Spleen (tissue), 11 donors: ENCODE results near the gene MAP3K6. TPM values are rescaled to one million over a fixed set of nuclear protein-coding genes. Genes with fewer than 3 reads are reported as not detected.

Experiments used
- DNase-seq: peaks from one replicate; pipeline ENCODE4 v3.0.0-alpha.2; 2020
- H3K27ac ChIP-seq, 8 donors: fragments of 200-600 bp; sonication (generic) in 7 of 8; 1 replicate in 4 of 8; 2 replicates in 4 of 8; pipeline versions ENCODE4 v1.5.0 to v1.8.0; 2016 to 2021; ENCODE audit warnings: inconsistent platforms in 4 of 8, mild to moderate bottlenecking in 4 of 8, moderate library complexity in 1 of 8
- H3K27me3 ChIP-seq, 7 donors: fragments of 200-600 bp; sonication (generic) in 6 of 7; replicated peaks in 1 of 7; 1 replicate in 4 of 7; 2 replicates in 3 of 7; pipeline versions ENCODE4 v1.5.0 to v1.8.0; 2016 to 2021; ENCODE audit warnings: inconsistent platforms in 3 of 7, mild to moderate bottlenecking in 1 of 7
- H3K36me3 ChIP-seq, 6 donors: fragments of 200-600 bp; sonication (generic) in 5 of 6; 1 replicate in 4 of 6; 2 replicates in 2 of 6; pipeline versions ENCODE4 v1.5.0 to v1.8.0; 2016 to 2021; ENCODE audit warnings: inconsistent platforms in 2 of 6
- H3K4me1 ChIP-seq, 6 donors: fragments of 200-600 bp; sonication (generic) in 5 of 6; 1 replicate in 3 of 6; 2 replicates in 3 of 6; pipeline versions ENCODE4 v1.5.0 to v1.8.0; 2016 to 2021; ENCODE audit warnings: inconsistent platforms in 3 of 6
- H3K4me3 ChIP-seq, 8 donors: fragments of 200-600 bp; sonication (generic) in 7 of 8; 1 replicate in 4 of 8; 2 replicates in 4 of 8; pipeline versions ENCODE4 v1.5.0 to v1.8.0; 2016 to 2021; ENCODE audit warnings: inconsistent platforms in 4 of 8, mild to moderate bottlenecking in 4 of 8, moderate library complexity in 2 of 8
- H3K9me3 ChIP-seq, 8 donors: fragments of 200-600 bp; sonication (generic) in 7 of 8; 1 replicate in 4 of 8; 2 replicates in 4 of 8; pipeline versions ENCODE4 v1.5.0 to v1.8.0; 2016 to 2021; ENCODE audit warnings: inconsistent platforms in 4 of 8
- CTCF ChIP-seq, 11 experiments: fragments of 200-600 bp in 7 of 11; fragments of 450-650 bp in 4 of 11; sonication (generic) in 4 of 11; IDR thresholded peaks in 8 of 11; conservative IDR thresholded peaks in 3 of 11; 1 replicate in 7 of 11; 2 replicates in 4 of 11; pipeline versions ENCODE4 v1.4.0 to v1.8.0; 2016 to 2021; ENCODE audit warnings: antibody characterized with exemption in 11 of 11, inconsistent platforms in 4 of 11, mild to moderate bottlenecking in 1 of 11
- POLR2A ChIP-seq, 3 donors: fragments of 450-650 bp; IDR thresholded peaks; one replicate each; pipeline ENCODE4 v1.5.1; 2017; ENCODE audit warnings: antibody characterized with exemption in 3 of 3, mild to moderate bottlenecking in 1 of 3
- POLR2AphosphoS5 ChIP-seq, 3 donors: sonication (generic); formaldehyde crosslinking; IDR thresholded peaks; one replicate each; pipeline ENCODE4 v1.5.1; 2017; ENCODE audit warnings: antibody characterized with exemption in 3 of 3
- WGBS, 5 donors: extraction: QIAGEN DNeasy Blood & Tissue Kit in 3 of 5; methylation state at CpG; one replicate each; pipeline versions ENCODE4 v1.1.5 to v1.1.7; 2013 to 2018; 5-methylcytosine and 5-hydroxymethylcytosine counted together
- intact Hi-C: fragments of 100-400 bp; cut with DNase I; formaldehyde crosslinking; loops from one replicate; pipeline ENCODE4 v1.15.0; 2023; ENCODE audit warnings: low total_unique reads
- polyA plus RNA-seq, 3 donors: library from polyadenylated mRNA; stranded (reverse); fragments of 200-250 nt; gene quantifications; one replicate each; pipeline ENCODE4 v1.2.1, GENCODE V29; 2013
- total RNA-seq, 7 donors: library from RNA; depleted of rRNA in 3 of 7; stranded (reverse); fragments of >200 nt in 3 of 7; fragmentation: NEBNext Ultra II Directional in 4 of 7; extraction: Animal tissue kit (Norgen Biotek cat#: 25700) in 4 of 7; gene quantifications; one replicate each; pipeline versions ENCODE4 v1.1.0 to v1.2.1, GENCODE V29; 2016 to 2021
- donor health status: healthy with polysubstance abuse.
- donor health status: DM: no; HTN: no; CAD: no; lungs with moderate emphysema.
- donor health status: DM: no; HTN: no; CAD: no.
- donor health status: Bipolar disorder and iron deficiency.
- donor health status: healthy.
- donor health status: DM: no; HTN: no; CAD: no.
- donor health status: DM: yes; HTN: yes; CAD: no.

The MAP3K6 gene
- total and polyA plus RNA-seq, 10 donors = 20.3 to 55.0 (median 31.0) TPM

- Histone ChIP-seq H3K27ac (no peak overlapping the region), H3K4me1 (peaks cover 30 to 86% (median 44%) of the 10 kb centered on the region in 6 donors), H3K9me3 (no peaks in the 10 kb centered on the region), H3K27me3 (no peaks in the 10 kb centered on the region), H3K4me3 (no peak overlapping the region), H3K36me3 (peaks cover 0 to under 1% (median 0%) of the 10 kb centered on the region in 6 donors)
- WGBS, 5 donors = 61 to 84% (median 71%) methylated on average over 8 to 19 of the region's 19 CpGs
- TF ChIP-seq POLR2AphosphoS5 (IDR thresholded peaks at IDR 0.05) (peak; percentile 46 to 82 (median 66)), CTCF (IDR thresholded peaks at IDR 0.05 in 8 of 11, conservative IDR thresholded peaks at IDR 0.05 in 3 of 11) (no peak)
- intact Hi-C loops = loop anchor here (5.0 kb wide), 2 partner anchors 208 to 263 kb away; no protein-coding TSS in a partner anchor
- no peak for DNase-seq
Measured at GRCh38 chr1:27399251-27400025, 32.7 kb upstream of the MAP3K6 start.

- Histone ChIP-seq H3K36me3 (no peaks in the 10 kb centered on the region), H3K27me3 (no peaks in the 10 kb centered on the region), H3K9me3 (no peaks in the 10 kb centered on the region), H3K4me3 (no peak overlapping the region), H3K27ac (no peak overlapping the region), H3K4me1 (peaks cover 22 to 82% (median 35%) of the 10 kb centered on the region in 6 donors)
- no peak for TF ChIP-seq CTCF (IDR thresholded peaks at IDR 0.05 in 8 of 11, conservative IDR thresholded peaks at IDR 0.05 in 3 of 11)
- peak in 2 of 3 donors; percentile 30 to 75 for TF ChIP-seq POLR2AphosphoS5 (IDR thresholded peaks at IDR 0.05)
- intact Hi-C loops = no loop called here
- WGBS, 5 donors = 73 to 87% (median 80%) methylated on average over 2 to 4 of the region's 4 CpGs
- no peak for DNase-seq
Measured at GRCh38 chr1:27398405-27399149, 31.8 kb upstream of the MAP3K6 start.

GRCh38 chr1:27397749-27398148 lies 31.0 kb upstream of the MAP3K6 start:
- DNase-seq = no peak
- intact Hi-C loops = no loop called here
- H3K27ac ChIP-seq = no peak overlapping the region
- 77 to 88% (median 85%) methylated on average over 7 of the region's 7 CpGs for WGBS, 5 donors
- H3K4me3 ChIP-seq = no peak overlapping the region
- H3K36me3 ChIP-seq = no peaks in the 10 kb centered on the region
- H3K9me3 ChIP-seq = no peaks in the 10 kb centered on the region
- H3K4me1 ChIP-seq = peaks cover 14 to 82% (median 30%) of the 10 kb centered on the region in 6 donors
- no peaks in the 10 kb centered on the region for H3K27me3 ChIP-seq
- TF ChIP-seq POLR2A (IDR thresholded peaks at IDR 0.05) = no peak
- TF ChIP-seq CTCF (IDR thresholded peaks at IDR 0.05 in 8 of 11, conservative IDR thresholded peaks at IDR 0.05 in 3 of 11) = no peak
- no peak for TF ChIP-seq POLR2AphosphoS5 (IDR thresholded peaks at IDR 0.05)

GRCh38 chr1:27397110-27397509 lies 30.3 kb upstream of the MAP3K6 start:
- TF ChIP-seq POLR2A (IDR thresholded peaks at IDR 0.05) = no peak
- no peak for TF ChIP-seq POLR2AphosphoS5 (IDR thresholded peaks at IDR 0.05)
- no peak for TF ChIP-seq CTCF (IDR thresholded peaks at IDR 0.05 in 8 of 11, conservative IDR thresholded peaks at IDR 0.05 in 3 of 11)
- H3K4me1 ChIP-seq = peaks cover 16 to 82% (median 30%) of the 10 kb centered on the region in 6 donors
- no peaks in the 10 kb centered on the region for H3K36me3 ChIP-seq
- 77 to 98% (median 90%) methylated on average over 2 to 3 of the region's 3 CpGs for WGBS, 5 donors
- H3K27me3 ChIP-seq = peaks cover 0 to 1% (median 0%) of the 10 kb centered on the region in 7 donors
- H3K9me3 ChIP-seq = no peaks in the 10 kb centered on the region
- intact Hi-C loops = no loop called here
- no peak overlapping the region for H3K4me3 ChIP-seq
- no peak for DNase-seq
- no peak overlapping the region for H3K27ac ChIP-seq
